Activated T-cell treated with anti-CD3 and anti-CD28 coated beads for 24 hours (primary cell): ENCODE measurements around the gene MGLL.
A peak's percentile ranks its signal among the peaks of the same experiment; 100 is the strongest.

ENCODE experiments used
- DNase-seq: peaks from one replicate; pipeline ENCODE4 v3.0.0-alpha.2; 2020; ENCODE audit warnings: low read depth

The MGLL gene

GRCh38 chr3:127772273-127772672 is 50.0 kb downstream of the MGLL start:
- DNase-seq = no peak

- no peak for DNase-seq
These were observed 50.6 kb downstream of the MGLL start for GRCh38 chr3:127771746-127772145.

GRCh38 chr3:127770671-127771355 is 51.5 kb downstream of the MGLL start:
- DNase-seq = no peak

GRCh38 chr3:127769284-127770081 is 52.8 kb downstream of the MGLL start:
- no peak for DNase-seq

- DNase-seq = no peak
These were observed 53.8 kb downstream of the MGLL start for GRCh38 chr3:127768346-127769008.

- no peak for DNase-seq
These were observed 55.2 kb downstream of the MGLL start for GRCh38 chr3:127767126-127767525.

GRCh38 chr3:127765735-127766134 is 56.6 kb downstream of the MGLL start:
- no peak for DNase-seq

- DNase-seq = no peak
These were observed 57.4 kb downstream of the MGLL start for GRCh38 chr3:127764841-127765362.

GRCh38 chr3:127764301-127764700 is 58.0 kb downstream of the MGLL start:
- no peak for DNase-seq

- DNase-seq = no peak
These were observed 58.5 kb downstream of the MGLL start for GRCh38 chr3:127763816-127764215.

GRCh38 chr3:127763337-127763736 is 59.0 kb downstream of the MGLL start:
- no peak for DNase-seq

GRCh38 chr3:127762787-127763105 is 59.6 kb downstream of the MGLL start:
- DNase-seq = no peak

GRCh38 chr3:127762077-127762786 is 60.1 kb downstream of the MGLL start:
- no peak for DNase-seq

- DNase-seq = no peak
These were observed 60.9 kb downstream of the MGLL start for GRCh38 chr3:127761441-127761801.

GRCh38 chr3:127760791-127761440 is 61.4 kb downstream of the MGLL start:
- DNase-seq = no peak

- DNase-seq = no peak
These were observed 62.0 kb downstream of the MGLL start for GRCh38 chr3:127760361-127760760.

GRCh38 chr3:127759826-127760225 is 62.5 kb downstream of the MGLL start:
- DNase-seq = no peak

GRCh38 chr3:127758013-127758412 is 64.3 kb downstream of the MGLL start:
- no peak for DNase-seq

- DNase-seq = no peak
These were observed 67.0 kb downstream of the MGLL start for GRCh38 chr3:127755305-127755681.

- peak; percentile 23 for DNase-seq
These were observed 67.7 kb downstream of the MGLL start for GRCh38 chr3:127754411-127755304.

- no peak for DNase-seq
These were observed 68.4 kb downstream of the MGLL start for GRCh38 chr3:127753898-127754410.
